BLaER1 treated with 17β-estradiol and CSF1 and Interleukin-3, amounts not matched to agents 10 nM and 100 nM (cell line): ENCODE data around the gene B3GNT7.
"Not testable (repeated sequence)": the region's sequence is repeated elsewhere in the genome, so short reads cannot be mapped to it uniquely, and the experiment has no call there.

Source experiments
- H3K27ac ChIP-seq, 11 experiments: shearing (Covaris generic); formaldehyde crosslinking; 2 replicates each; pipeline ENCODE4 v1.8.1; 2022
- H3K27me3 ChIP-seq, 11 experiments: shearing (Covaris generic); formaldehyde crosslinking; 2 replicates each; pipeline ENCODE4 v1.8.1; 2022
- H3K36me3 ChIP-seq, 11 experiments: shearing (Covaris generic); formaldehyde crosslinking; 2 replicates each; pipeline ENCODE4 v1.8.1; 2022
- H3K4me1 ChIP-seq, 10 experiments: shearing (Covaris generic); formaldehyde crosslinking; 2 replicates each; pipeline ENCODE4 v1.8.1; 2022
- H3K4me2 ChIP-seq, 11 experiments: shearing (Covaris generic); formaldehyde crosslinking; 2 replicates each; pipeline ENCODE4 v1.8.1; 2022
- H3K4me3 ChIP-seq, 10 experiments: shearing (Covaris generic); formaldehyde crosslinking; 2 replicates each; pipeline ENCODE4 v1.8.1; 2022
- H3K9ac ChIP-seq, 11 experiments: shearing (Covaris generic); formaldehyde crosslinking; 2 replicates each; pipeline ENCODE4 v1.8.1; 2022
- H3K9me3 ChIP-seq, 11 experiments: shearing (Covaris generic); formaldehyde crosslinking; replicated peaks in 1 of 11; 2 replicates each; pipeline ENCODE4 v1.8.1; 2022
- H4K20me1 ChIP-seq, 11 experiments: shearing (Covaris generic); formaldehyde crosslinking; 2 replicates each; pipeline ENCODE4 v1.8.1; 2022
- Cebpa-rat ChIP-seq, 11 experiments: shearing (Covaris generic); IDR thresholded peaks; 2 replicates each; pipeline ENCODE4 v1.8.1; 2022

B3GNT7 gene

DNA sequence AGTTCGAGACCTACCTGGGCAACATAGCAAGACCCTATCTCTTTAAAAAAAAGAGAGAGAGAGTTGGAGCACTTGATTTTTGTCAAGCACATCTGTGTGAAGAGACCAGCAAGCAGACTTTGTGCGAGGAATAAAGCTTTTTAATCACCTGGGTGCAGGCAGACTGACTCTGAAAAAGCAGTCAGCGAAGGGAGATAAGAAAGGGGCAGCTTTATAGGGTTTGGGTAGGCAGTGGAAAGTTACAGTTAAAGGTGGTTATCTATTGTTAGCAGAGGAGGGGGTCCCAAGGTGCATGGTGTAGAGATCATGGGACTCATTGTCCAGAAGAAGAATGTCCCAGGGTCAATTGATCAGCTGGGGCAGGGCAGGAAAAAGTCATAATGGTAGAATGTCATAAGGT, 34.4 kb downstream of the B3GNT7 start:
- Histone ChIP-seq H3K36me3 (no peaks in the 10 kb centered on the region), H3K4me1 (peaks cover 0 to 7% (median 0%) of the 10 kb centered on the region in 10 experiments; a peak in 6 of 20 replicates), H3K27me3 (no peaks in the 10 kb centered on the region), H3K9me3 (peaks cover 36 to 71% (median 45%) of the 10 kb centered on the region in 11 experiments), H3K27ac (no peak overlapping the region), H4K20me1 (no peaks in the 10 kb centered on the region), H3K4me2 (no peak overlapping the region), H3K4me3 (no peak overlapping the region), H3K9ac (no peak overlapping the region)
- no peak for TF ChIP-seq Cebpa-rat (IDR thresholded peaks at IDR 0.05)

DNA sequence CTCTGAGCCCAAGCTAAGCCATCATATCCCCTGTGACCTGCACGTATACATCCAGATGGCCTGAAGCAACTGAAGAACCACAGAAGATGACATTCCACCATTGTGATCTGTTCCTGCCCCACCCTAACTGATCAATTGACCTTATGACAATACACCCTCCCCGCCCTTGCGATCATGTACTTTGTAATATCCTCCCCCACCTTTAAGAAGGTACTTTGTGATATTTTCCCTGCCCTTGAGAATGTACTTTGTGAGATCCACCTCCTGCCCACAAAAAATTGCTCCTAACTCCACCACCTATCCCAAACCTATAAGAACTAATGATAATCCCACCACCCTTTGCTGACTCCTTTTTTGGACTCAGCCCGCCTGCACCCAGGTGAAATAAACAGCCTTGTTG, 34.9 kb downstream of the B3GNT7 start:
- not testable (repeated sequence) for H3K27ac ChIP-seq, H3K4me3 ChIP-seq, H4K20me1 ChIP-seq

DNA sequence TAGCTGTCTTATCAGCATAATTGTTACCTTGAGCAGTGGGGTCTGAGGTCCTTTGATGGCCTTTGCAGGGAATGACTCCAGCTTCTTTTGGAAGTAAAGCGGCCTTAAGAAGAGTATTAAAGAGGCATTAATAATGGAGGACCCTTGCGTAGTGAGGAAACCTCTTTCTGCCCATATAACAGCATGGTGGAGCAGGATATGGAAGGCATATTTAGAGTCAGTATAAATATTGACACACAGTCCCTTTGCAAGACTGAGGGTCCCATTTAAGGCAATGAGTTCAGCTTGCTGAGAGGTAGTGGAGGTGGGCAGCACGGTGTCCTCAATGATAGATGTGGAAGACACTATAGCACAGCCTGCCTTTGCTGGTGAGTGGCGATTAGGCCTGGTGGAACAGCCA, 36.1 kb downstream of the B3GNT7 start:
- Histone ChIP-seq H3K9me3 (peaks cover 31 to 60% (median 42%) of the 10 kb centered on the region in 11 experiments), H3K4me2 (no peak overlapping the region), H3K27me3 (no peaks in the 10 kb centered on the region), H4K20me1 (no peaks in the 10 kb centered on the region), H3K9ac (no peak overlapping the region), H3K36me3 (no peaks in the 10 kb centered on the region), H3K4me3 (no peak overlapping the region), H3K4me1 (no peaks in the 10 kb centered on the region), H3K27ac (no peak overlapping the region)
- no peak for TF ChIP-seq Cebpa-rat (IDR thresholded peaks at IDR 0.05)

More for the DNA sequence above, 34.9 kb downstream of the B3GNT7 start:
- not testable (repeated sequence) for H3K4me2 ChIP-seq, H3K27me3 ChIP-seq, H3K9ac ChIP-seq, H3K4me1 ChIP-seq, H3K36me3 ChIP-seq
- peaks cover 36 to 71% (median 45%) of the 10 kb centered on the region in 11 experiments for H3K9me3 ChIP-seq

DNA sequence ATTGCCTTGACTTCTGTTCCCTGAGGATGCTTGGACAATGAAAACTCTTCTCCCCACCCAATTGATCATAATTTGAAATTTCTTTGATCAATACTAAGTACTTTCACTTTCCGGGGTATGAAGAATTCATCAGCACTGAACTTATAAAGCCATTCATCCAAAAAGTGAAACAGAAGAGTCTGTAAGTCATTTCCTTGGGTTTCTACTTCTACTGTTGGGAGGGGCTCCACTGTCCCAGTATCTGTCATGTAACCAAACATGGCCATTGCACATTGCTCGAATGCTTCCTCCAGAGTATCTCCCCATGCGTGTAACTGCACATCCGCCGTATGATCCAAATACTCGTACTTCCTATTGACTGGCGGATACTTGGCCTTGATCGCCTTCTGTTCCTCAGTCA, 38.5 kb downstream of the B3GNT7 start:
- Histone ChIP-seq H3K9ac (no peak overlapping the region), H3K36me3 (no peaks in the 10 kb centered on the region), H3K9me3 (peaks cover 30 to 37% (median 36%) of the 10 kb centered on the region in 11 experiments), H3K27ac (no peak overlapping the region), H3K27me3 (no peaks in the 10 kb centered on the region), H4K20me1 (no peaks in the 10 kb centered on the region), H3K4me3 (no peak overlapping the region), H3K4me2 (no peak overlapping the region), H3K4me1 (no peaks in the 10 kb centered on the region)
- no peak for TF ChIP-seq Cebpa-rat (IDR thresholded peaks at IDR 0.05)

DNA sequence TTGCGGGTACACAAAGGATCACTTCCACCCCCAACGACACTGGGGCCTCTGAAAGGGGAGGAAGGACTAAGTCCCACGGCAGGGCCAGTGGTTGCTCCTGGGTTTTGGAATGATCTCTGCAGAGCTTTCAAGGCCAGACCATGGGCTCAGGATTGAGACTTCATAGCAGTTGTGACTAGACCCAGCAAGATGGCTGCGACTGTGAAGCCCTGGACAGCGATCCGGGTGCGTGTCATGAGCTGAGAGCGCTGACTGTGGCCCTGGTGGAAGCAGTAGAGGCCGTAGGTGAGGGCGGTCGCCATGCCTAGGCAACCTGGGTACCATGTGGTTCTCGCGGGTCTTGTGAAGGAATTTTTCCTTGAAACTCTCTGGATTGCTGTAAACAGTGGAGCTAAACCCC, 41.4 kb downstream of the B3GNT7 start:
- Histone ChIP-seq H3K9me3 (peaks cover 5 to 7% (median 7%) of the 10 kb centered on the region in 11 experiments), H4K20me1 (no peaks in the 10 kb centered on the region), H3K27ac (no peak overlapping the region), H3K4me1 (no peaks in the 10 kb centered on the region), H3K9ac (no peak overlapping the region), H3K27me3 (no peaks in the 10 kb centered on the region), H3K36me3 (no peaks in the 10 kb centered on the region), H3K4me3 (no peak overlapping the region), H3K4me2 (no peak overlapping the region)
- TF ChIP-seq Cebpa-rat (IDR thresholded peaks at IDR 0.05), result no peak

DNA sequence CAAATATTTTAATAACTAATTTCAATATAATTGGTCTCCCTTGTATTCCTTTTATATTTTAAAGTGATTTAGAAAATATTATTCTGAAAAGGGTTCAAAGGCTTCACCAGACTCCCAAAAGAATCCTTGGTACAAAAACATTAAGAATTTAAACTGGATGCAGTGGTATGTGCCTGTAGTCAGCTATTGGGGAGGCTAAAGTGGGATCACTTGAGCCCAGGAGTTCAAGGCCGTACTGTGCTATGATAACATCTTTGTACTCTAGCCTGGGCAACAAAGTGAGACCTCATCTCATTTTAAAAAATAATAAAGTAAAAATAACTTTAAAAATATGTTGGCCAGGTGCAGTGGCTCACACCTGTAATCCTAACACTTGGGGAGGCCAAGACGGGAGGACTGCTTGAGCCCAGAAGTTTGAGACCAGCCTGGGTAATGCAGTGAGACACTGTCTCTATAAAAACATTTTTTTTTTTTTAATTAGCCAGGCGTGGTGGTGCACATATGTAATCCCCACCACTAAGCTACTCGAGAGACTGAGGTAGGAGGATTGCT, 54.1 kb downstream of the B3GNT7 start:
- H3K4me2 ChIP-seq, result no peak overlapping the region
- H3K4me3 ChIP-seq, result no peak overlapping the region
- H3K36me3 ChIP-seq, result peaks cover 19 to 34% (median 30%) of the 10 kb centered on the region in 11 experiments
- TF ChIP-seq Cebpa-rat (IDR thresholded peaks at IDR 0.05), result no peak
- H4K20me1 ChIP-seq, result peaks cover 0 to 25% (median 23%) of the 10 kb centered on the region in 11 experiments; a peak in 20 of 22 replicates
- no peak overlapping the region for H3K27ac ChIP-seq
- H3K27me3 ChIP-seq, result no peaks in the 10 kb centered on the region
- no peaks in the 10 kb centered on the region for H3K9me3 ChIP-seq
- no peak overlapping the region for H3K9ac ChIP-seq
- no peaks in the 10 kb centered on the region for H3K4me1 ChIP-seq

DNA sequence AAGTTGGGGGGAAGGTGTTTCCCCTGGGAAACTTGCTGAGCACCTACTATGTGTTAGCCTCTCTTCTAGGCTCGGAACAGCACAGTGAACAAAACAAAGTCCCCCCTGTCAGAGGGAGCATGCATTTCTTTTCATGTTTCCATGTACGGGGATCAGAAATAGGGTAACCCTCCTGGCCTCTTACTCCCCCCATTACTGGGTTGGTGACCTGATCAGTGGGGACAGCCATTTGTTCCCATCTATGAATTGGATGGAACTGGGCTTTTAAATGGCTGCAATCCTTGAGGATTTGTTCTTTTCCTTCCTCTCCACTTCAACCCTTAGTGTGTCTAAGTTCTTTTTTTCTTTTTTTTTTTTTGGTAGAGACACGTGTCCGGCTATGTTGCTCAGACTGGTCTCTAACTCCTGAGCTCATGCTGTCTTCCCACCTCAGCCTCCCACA, 55.1 kb downstream of the B3GNT7 start:
- H3K27ac ChIP-seq, result no peak overlapping the region
- H3K9ac ChIP-seq, result no peak overlapping the region
- H3K36me3 ChIP-seq, result peaks cover 29 to 44% (median 40%) of the 10 kb centered on the region in 11 experiments
- no peaks in the 10 kb centered on the region for H3K4me1 ChIP-seq
- H3K27me3 ChIP-seq, result no peaks in the 10 kb centered on the region
- TF ChIP-seq Cebpa-rat (IDR thresholded peaks at IDR 0.05), result no peak
- H3K4me2 ChIP-seq, result no peak overlapping the region
- H4K20me1 ChIP-seq, result peaks cover 1 to 34% (median 33%) of the 10 kb centered on the region in 11 experiments; a peak in 20 of 22 replicates
- H3K9me3 ChIP-seq, result no peaks in the 10 kb centered on the region
- H3K4me3 ChIP-seq, result no peak overlapping the region
